GM19467 (cell line): ENCODE measurements around the gene KRTAP4-4.

ENCODE experiments used
- ATAC-seq: cut with Tn5 transposase; IDR thresholded peaks from one replicate; pipeline ENCODE4 v1.9.1; 2021; ENCODE audit warnings: mild to moderate bottlenecking, moderate library complexity; ENCODE audit not compliant: unreplicated experiment

Gene KRTAP4-4

DNA sequence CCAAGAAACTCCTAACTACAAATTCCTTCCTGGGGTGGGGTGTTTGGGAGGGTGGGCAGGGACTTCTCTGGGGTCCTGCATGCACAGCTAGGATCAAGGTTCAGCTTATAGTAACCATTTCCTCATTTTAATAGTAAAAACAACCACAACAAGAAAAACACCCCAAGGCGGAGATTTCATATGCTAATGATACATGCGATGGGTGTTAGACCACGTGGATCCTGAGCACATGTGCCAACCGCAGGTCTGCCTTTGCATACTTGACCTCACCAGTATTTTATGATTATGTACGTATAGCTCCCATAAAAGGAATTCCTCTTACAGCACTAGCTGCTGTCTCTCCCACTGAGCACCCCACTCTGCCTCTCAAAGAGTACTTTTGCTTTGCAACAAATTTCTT lies 44.3 kb downstream of the KRTAP4-4 start:
- ATAC-seq = no peak

DNA sequence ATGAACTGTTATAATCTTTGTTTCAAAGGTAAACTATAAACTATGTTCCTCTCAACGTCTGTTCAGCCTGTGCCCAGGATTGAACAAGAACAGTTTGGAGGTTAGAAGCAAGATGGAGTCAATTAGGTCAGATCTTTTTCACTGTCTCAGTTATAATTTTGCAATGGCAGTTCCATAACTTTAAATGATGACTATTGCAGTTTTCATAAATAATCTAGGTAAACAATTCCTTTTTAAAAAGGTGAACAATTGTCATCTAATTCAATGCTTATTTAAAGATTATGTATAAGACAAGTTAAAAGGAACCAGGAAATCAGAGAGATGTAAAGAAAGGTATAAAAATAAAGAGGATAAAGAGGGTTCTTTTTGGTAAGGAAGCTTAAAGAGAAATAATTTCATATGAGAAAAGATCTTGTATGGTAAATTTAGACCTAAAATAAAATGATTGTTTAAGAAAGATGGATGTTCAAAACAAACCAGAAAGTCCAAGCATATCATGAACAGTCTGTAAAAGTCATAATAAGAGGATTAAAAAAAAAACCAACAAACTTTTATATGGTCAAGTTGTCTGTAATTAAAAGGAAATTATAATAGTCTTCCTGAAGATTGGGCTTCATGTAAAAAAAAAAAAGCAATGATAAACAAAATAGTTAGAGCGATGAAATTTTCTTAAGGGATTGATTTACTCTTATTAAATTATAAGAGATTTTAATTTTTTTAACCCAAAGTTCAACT lies 49.2 kb downstream of the KRTAP4-4 start:
- ATAC-seq = no peak
